Kidney epithelial cell (primary cell): ENCODE data around the gene DHRS7C. TPM values are rescaled to one million over a fixed set of nuclear protein-coding genes. Genes with fewer than 3 reads are reported as not detected.

Source experiments
- DNase-seq: peaks from one replicate; pipeline ENCODE4 v3.0.0-alpha.2; 2010; ENCODE audit warnings: low read depth
- H3K27me3 ChIP-seq: 2 replicates; pipeline ENCODE4 v1.6.0; 2011; ENCODE audit warnings: low read length; ENCODE audit not compliant: control insufficient read depth, insufficient read depth
- H3K36me3 ChIP-seq: 2 replicates; pipeline ENCODE4 v1.5.1; 2011; ENCODE audit warnings: low read length; ENCODE audit not compliant: control insufficient read depth, insufficient read depth
- H3K4me3 ChIP-seq: 2 replicates; pipeline ENCODE4 v1.5.1; 2011; ENCODE audit warnings: low read depth, mild to moderate bottlenecking, control low read depth, low read length
- CTCF ChIP-seq: IDR thresholded peaks from 2 replicates; pipeline ENCODE4 v1.5.1; 2011; ENCODE audit warnings: mild to moderate bottlenecking, moderate library complexity, low read length, control low read depth, inconsistent platforms; ENCODE audit not compliant: insufficient read depth, poor library complexity, severe bottlenecking
- total RNA-seq: library from RNA; depleted of rRNA; stranded (reverse); fragments of >200 nt; gene quantifications from 2 replicates; pipeline ENCODE4 v1.2.3, GENCODE V29; 2015

The DHRS7C gene
- total RNA-seq, 1 donor from 2014 or later = not detected

GRCh38 chr17:9821921-9822320 is 30.5 kb upstream of the DHRS7C start, which contains the start of gene GSG1L2:
Gene GSG1L2 (minus strand): TSS chr17:9822079. CDS start chr17:9822071, 8 bp downstream.
- TF ChIP-seq CTCF = no peak
- no peak for DNase-seq
- H3K27me3 ChIP-seq = no peaks in the 10 kb centered on the region
- H3K4me3 ChIP-seq = no peak within 1 kb of the TSS
- H3K36me3 ChIP-seq = no peaks in the 10 kb centered on the region

GRCh38 chr17:9820448-9820847 is 29.1 kb upstream of the DHRS7C start:
- Histone ChIP-seq H3K36me3 (no peaks in the 10 kb centered on the region), H3K4me3 (no peak overlapping the region), H3K27me3 (no peaks in the 10 kb centered on the region)
- DNase-seq = no peak
- TF ChIP-seq CTCF = no peak

- DNase-seq = no peak
- Histone ChIP-seq H3K27me3 (no peaks in the 10 kb centered on the region), H3K4me3 (no peak overlapping the region), H3K36me3 (no peaks in the 10 kb centered on the region)
- TF ChIP-seq CTCF = no peak
Measured at GRCh38 chr17:9818760-9819159, 27.4 kb upstream of the DHRS7C start.

GRCh38 chr17:9817086-9817485 is 25.7 kb upstream of the DHRS7C start:
- peak; percentile 50 for DNase-seq
- Histone ChIP-seq H3K27me3 (no peaks in the 10 kb centered on the region), H3K4me3 (no peak overlapping the region), H3K36me3 (no peaks in the 10 kb centered on the region)
- TF ChIP-seq CTCF = no peak

GRCh38 chr17:9816472-9816871 is 25.1 kb upstream of the DHRS7C start:
- no peak for DNase-seq
- Histone ChIP-seq H3K36me3 (no peaks in the 10 kb centered on the region), H3K4me3 (no peak overlapping the region), H3K27me3 (no peaks in the 10 kb centered on the region)
- no peak for TF ChIP-seq CTCF

- Histone ChIP-seq H3K36me3 (no peaks in the 10 kb centered on the region), H3K4me3 (no peak overlapping the region), H3K27me3 (no peaks in the 10 kb centered on the region)
- DNase-seq = no peak
- TF ChIP-seq CTCF = no peak
Measured at GRCh38 chr17:9814337-9814945, 23.0 kb upstream of the DHRS7C start.
